Sciatic nerve (tissue), 2 donors: ENCODE measurements around the gene HTR1B. TPM values are rescaled to one million over a fixed set of nuclear protein-coding genes. Genes with fewer than 3 reads are reported as not detected.

Experiments
- ATAC-seq: fragments of 200-7000 bp; cut with Tn5 transposase; one replicate; pipeline ENCODE4 v1.9.1; 2020; ENCODE audit warnings: mild to moderate bottlenecking, moderate library complexity
- DNase-seq: peaks from one replicate; pipeline ENCODE4 v3.0.0-alpha.2; 2020; ENCODE audit warnings: low spot score
- intact Hi-C: fragments of 100-400 bp; cut with DNase I; formaldehyde crosslinking; loops from one replicate; pipeline ENCODE4 v1.14.2; 2022
- total RNA-seq: library from RNA; stranded (reverse); fragmentation: NEBNext Ultra II Directional; extraction: Animal tissue kit (Norgen Biotek cat#: 25700); gene quantifications from one replicate; pipeline ENCODE4 v1.2.1, GENCODE V29; 2021
- donor health status: DM: no; HTN: no; CAD: no.
- donor health status: DM: no; HTN: no; CAD: no.

HTR1B gene
- 0.62 TPM for total RNA-seq

GRCh38 chr6:77463308-77463860 is at the start of gene HTR1B:
Gene HTR1B (minus strand): TSS chr6:77463491. CDS start chr6:77463403, 88 bp downstream.
- intact Hi-C loops, result no loop called here
- DNase-seq, result no peak
- peak; percentile 31 for ATAC-seq

GRCh38 chr6:77512554-77512953 is 49.3 kb upstream of the HTR1B start:
- intact Hi-C loops, result no loop called here
- DNase-seq, result no peak
- no peak for ATAC-seq

- intact Hi-C loops, result no loop called here
Measured at GRCh38 chr6:77511860-77512259, 48.6 kb upstream of the HTR1B start.

GRCh38 chr6:77502981-77503380 is 39.7 kb upstream of the HTR1B start:
- intact Hi-C loops, result no loop called here
- DNase-seq (no peak), ATAC-seq (no peak)

More at GRCh38 chr6:77511860-77512259, 48.6 kb upstream of the HTR1B start:
- no peak for DNase-seq
- ATAC-seq, result no peak

- ATAC-seq (no peak), DNase-seq (no peak)
- intact Hi-C loops, result no loop called here
Measured at GRCh38 chr6:77492530-77492929, 29.2 kb upstream of the HTR1B start.

GRCh38 chr6:77487808-77488425 is 24.6 kb upstream of the HTR1B start:
- ATAC-seq (no peak), DNase-seq (no peak)
- intact Hi-C loops, result no loop called here

- intact Hi-C loops, result no loop called here
- no peak for DNase-seq
- ATAC-seq, result no peak
Measured at GRCh38 chr6:77482981-77483380, 19.7 kb upstream of the HTR1B start.

GRCh38 chr6:77474973-77475372 is 11.7 kb upstream of the HTR1B start:
- DNase-seq, result no peak
- no peak for ATAC-seq
- intact Hi-C loops, result no loop called here

GRCh38 chr6:77474286-77474956 is 11.1 kb upstream of the HTR1B start:
- DNase-seq (no peak), ATAC-seq (no peak)
- intact Hi-C loops, result no loop called here

GRCh38 chr6:77470983-77471382 is 7.7 kb upstream of the HTR1B start:
- intact Hi-C loops, result no loop called here
- DNase-seq (no peak), ATAC-seq (no peak)

GRCh38 chr6:77468939-77469338 is 5.6 kb upstream of the HTR1B start:
- intact Hi-C loops, result no loop called here
- no peak for ATAC-seq

GRCh38 chr6:77466451-77467437 is 3.5 kb upstream of the HTR1B start:
- DNase-seq (no peak), ATAC-seq (peak; percentile 53)
- intact Hi-C loops, result no loop called here

More at GRCh38 chr6:77468939-77469338, 5.6 kb upstream of the HTR1B start:
- no peak for DNase-seq

GRCh38 chr6:77466055-77466450 is 2.8 kb upstream of the HTR1B start:
- ATAC-seq, result peak; percentile 80
- intact Hi-C loops, result no loop called here
- no peak for DNase-seq

- DNase-seq (no peak), ATAC-seq (no peak)
- intact Hi-C loops, result no loop called here
Measured at GRCh38 chr6:77464495-77464867, 1.2 kb upstream of the HTR1B start.

GRCh38 chr6:77463861-77464494 is 687 bp upstream of the HTR1B start:
- DNase-seq (no peak), ATAC-seq (peak; percentile 16)
- intact Hi-C loops, result no loop called here

- intact Hi-C loops, result no loop called here
- ATAC-seq (no peak), DNase-seq (no peak)
Measured at GRCh38 chr6:77462359-77463307, 658 bp downstream of the HTR1B start.

GRCh38 chr6:77461796-77462195 is 1.5 kb downstream of the HTR1B start:
- ATAC-seq (no peak), DNase-seq (no peak)
- intact Hi-C loops, result no loop called here

GRCh38 chr6:77458421-77458820 is 4.9 kb downstream of the HTR1B start:
- no peak for ATAC-seq
- DNase-seq, result no peak
- intact Hi-C loops, result no loop called here
